HepG2 (cell line): ENCODE data around the gene PIP5KL1. TPM values are rescaled to one million over a fixed set of nuclear protein-coding genes. Genes with fewer than 3 reads are reported as not detected.

Experiments
- ASH2L ChIP-seq: fragments of 300-600, 200-600 bp; sonication (generic); IDR thresholded peaks from 2 replicates; pipeline ENCODE4 v1.7.0; 2017; ENCODE audit warnings: low read depth, mild to moderate bottlenecking, moderate library complexity, mixed read lengths, low read length; ENCODE audit not compliant: insufficient read length
- ATF7 ChIP-seq, 2 experiments: fragments of 450-650 bp in 1 of 2; sonication (generic) in 1 of 2; formaldehyde crosslinking in 1 of 2; IDR thresholded peaks; 2 replicates each; pipeline versions ENCODE4 v1.4.0 to v1.6.1; 2016 to 2020; ENCODE audit warnings: antibody characterized with exemption in 1 of 2, mild to moderate bottlenecking in 1 of 2, missing genetic modification reagents in 1 of 2
- CC2D1A ChIP-seq: sonication (generic); formaldehyde crosslinking; IDR thresholded peaks from 2 replicates; pipeline ENCODE4 v1.8.1; 2023; ENCODE audit warnings: mild to moderate bottlenecking, missing genetic modification reagents
- CREB3 ChIP-seq: sonication (generic); formaldehyde crosslinking; IDR thresholded peaks from 2 replicates; pipeline ENCODE4 v1.5.0; 2020; ENCODE audit warnings: missing genetic modification reagents
- ERF ChIP-seq: IDR thresholded peaks from 2 replicates; pipeline ENCODE4 v1.6.1; 2018; ENCODE audit warnings: missing biosample characterization, missing genetic modification reagents
- EZH2 ChIP-seq: conservative IDR thresholded peaks from 2 replicates; pipeline ENCODE4 v1.6.1; 2012; ENCODE audit warnings: mild to moderate bottlenecking, low read depth, low read length, moderate library complexity
- FOXK1 ChIP-seq: sonication (generic); formaldehyde crosslinking; IDR thresholded peaks from 2 replicates; pipeline ENCODE4 v1.4.0; 2020; ENCODE audit warnings: low read depth, missing genetic modification reagents, borderline replicate concordance
- KDM6A ChIP-seq: IDR thresholded peaks from 2 replicates; pipeline ENCODE4 v1.6.1; 2016; ENCODE audit warnings: low read depth
- MAZ ChIP-seq, 2 experiments: sonication (generic) in 1 of 2; formaldehyde crosslinking in 1 of 2; IDR thresholded peaks; 2 replicates each; pipeline versions ENCODE4 v1.5.0 to v1.6.1; 2012 to 2020; ENCODE audit warnings: low read depth in 2 of 2, mild to moderate bottlenecking in 2 of 2, borderline replicate concordance in 1 of 2, improper control_type of control experiment in 1 of 2, low read length in 1 of 2, missing genetic modification reagents in 1 of 2, moderate library complexity in 1 of 2
- MEIS1 ChIP-seq: sonication (generic); formaldehyde crosslinking; IDR thresholded peaks from 2 replicates; pipeline ENCODE4 v1.9.0; 2021; ENCODE audit warnings: mild to moderate bottlenecking, missing genetic modification reagents, moderate library complexity, borderline replicate concordance
- PHF5A ChIP-seq: IDR thresholded peaks from one replicate; pipeline ENCODE4 v1.6.1; 2018; ENCODE audit warnings: low read depth, missing genetic modification reagents; ENCODE audit not compliant: unreplicated experiment
- SNRNP70 ChIP-seq: fragments of 200-400 bp; formaldehyde crosslinking; IDR thresholded peaks from 2 replicates; pipeline ENCODE4 v1.6.1; 2017; ENCODE audit warnings: mild to moderate bottlenecking, low read depth, low read length, moderate library complexity
- SOX6 ChIP-seq, 2 experiments: fragments of 450-650 bp in 1 of 2; sonication (generic) in 1 of 2; formaldehyde crosslinking in 1 of 2; IDR thresholded peaks; 2 replicates each; pipeline versions ENCODE4 v1.4.0 to v1.6.1; 2017 to 2020; ENCODE audit warnings: antibody characterized with exemption in 1 of 2, mild to moderate bottlenecking in 1 of 2, missing genetic modification reagents in 1 of 2
- TRIM24 ChIP-seq: sonication (generic); formaldehyde crosslinking; IDR thresholded peaks from 2 replicates; pipeline ENCODE4 v1.8.0; 2022; ENCODE audit warnings: mild to moderate bottlenecking, missing genetic modification reagents
- ZC3H4 ChIP-seq: sonication (generic); formaldehyde crosslinking; IDR thresholded peaks from 2 replicates; pipeline ENCODE4 v1.4.0; 2020; ENCODE audit warnings: missing genetic modification reagents, borderline replicate concordance
- ZFP1 ChIP-seq: IDR thresholded peaks from 2 replicates; pipeline ENCODE4 v1.6.1; 2016
- ZNF335 ChIP-seq: sonication (generic); formaldehyde crosslinking; IDR thresholded peaks from 2 replicates; pipeline ENCODE4 v1.4.0; 2020; ENCODE audit warnings: missing genetic modification reagents
- ZNF737 ChIP-seq: sonication (generic); formaldehyde crosslinking; IDR thresholded peaks from 2 replicates; pipeline ENCODE4 v1.5.0; 2020; ENCODE audit warnings: missing genetic modification reagents, mild to moderate bottlenecking, borderline replicate concordance
- polyA plus RNA-seq, 8 experiments: library from polyadenylated mRNA; depleted of rRNA in 3 of 8; stranded (reverse) in 7 of 8; unstranded in 1 of 8; fragments of >200 nt; fragmentation: Illumina TruSeq in 4 of 8; extraction: Trizol in 4 of 8; gene quantifications; 2 replicates each; pipeline versions ENCODE4 v1.2.1 to v1.2.3, GENCODE V29; 2011 to 2016; ENCODE audit warnings: low read depth in 4 of 8, missing spikeins in 1 of 8, mixed read lengths in 1 of 8; ENCODE audit not compliant: insufficient read depth in 1 of 8
- total RNA-seq, 5 experiments: library from RNA; depleted of rRNA; stranded (reverse); fragments of >200 nt; fragmentation: Illumina TruSeq; extraction: Trizol; gene quantifications; 2 replicates each; pipeline ENCODE4 v1.2.3, GENCODE V29; 2016; ENCODE audit warnings: low read depth in 1 of 5
- TF ChIP-seq, protein P1 (sequence below): sonication (generic); formaldehyde crosslinking; IDR thresholded peaks from one replicate; pipeline ENCODE4 v1.5.1; 2020; ENCODE audit warnings: mild to moderate bottlenecking, missing genetic modification reagents; ENCODE audit errors: not compliant biosample characterization

Gene PIP5KL1
- total and polyA plus RNA-seq, 2 of the 13 experiments (the other 11 are each of a cell fraction or from before 2014, with no cell fraction given) = 0.20 to 0.49 TPM

GRCh38 chr9:127950513-127951289 lies 20.1 kb upstream of the PIP5KL1 start (continued):
- TF ChIP-seq SOX6 (IDR thresholded peaks at IDR 0.05) (peak; percentile 99), SOX6 (CRISPR knock-in tag; IDR thresholded peaks at IDR 0.05) (peak; percentile 100), TRIM24 (CRISPR knock-in tag) (no peak), ZC3H4 (CRISPR knock-in tag) (no peak; the same call in 1 of the 2 replicates), ATF7 (IDR thresholded peaks at IDR 0.05) (no peak), ATF7 (CRISPR knock-in tag; IDR thresholded peaks at IDR 0.05) (peak; percentile 72; the same call in 1 of the 2 replicates), SNRNP70 (no peak), PHF5A (CRISPR knock-in tag) (peak; percentile 88), CREB3 (CRISPR knock-in tag) (no peak), MAZ (IDR thresholded peaks at IDR 0.05; ENCODE audit: borderline replicate concordance, low read depth, low read length) (peak; percentile 64; the same call in 1 of the 2 replicates), MAZ (CRISPR knock-in tag; IDR thresholded peaks at IDR 0.05; ENCODE audit: low read depth) (peak; percentile 87), ZNF335 (CRISPR knock-in tag) (peak; percentile 38; the same call in 1 of the 2 replicates), ZFP1 (CRISPR knock-in tag) (peak; percentile 77), ZNF737 (CRISPR knock-in tag) (no peak), ASH2L (peak; percentile 68), ERF (CRISPR knock-in tag) (peak; percentile 85), CC2D1A (CRISPR knock-in tag) (no peak), EZH2 (no peak), MEIS1 (CRISPR knock-in tag) (peak; percentile 60), FOXK1 (CRISPR knock-in tag) (peak; percentile 93), KDM6A (CRISPR knock-in tag) (peak; percentile 86)
- TF ChIP-seq, protein P1, sequence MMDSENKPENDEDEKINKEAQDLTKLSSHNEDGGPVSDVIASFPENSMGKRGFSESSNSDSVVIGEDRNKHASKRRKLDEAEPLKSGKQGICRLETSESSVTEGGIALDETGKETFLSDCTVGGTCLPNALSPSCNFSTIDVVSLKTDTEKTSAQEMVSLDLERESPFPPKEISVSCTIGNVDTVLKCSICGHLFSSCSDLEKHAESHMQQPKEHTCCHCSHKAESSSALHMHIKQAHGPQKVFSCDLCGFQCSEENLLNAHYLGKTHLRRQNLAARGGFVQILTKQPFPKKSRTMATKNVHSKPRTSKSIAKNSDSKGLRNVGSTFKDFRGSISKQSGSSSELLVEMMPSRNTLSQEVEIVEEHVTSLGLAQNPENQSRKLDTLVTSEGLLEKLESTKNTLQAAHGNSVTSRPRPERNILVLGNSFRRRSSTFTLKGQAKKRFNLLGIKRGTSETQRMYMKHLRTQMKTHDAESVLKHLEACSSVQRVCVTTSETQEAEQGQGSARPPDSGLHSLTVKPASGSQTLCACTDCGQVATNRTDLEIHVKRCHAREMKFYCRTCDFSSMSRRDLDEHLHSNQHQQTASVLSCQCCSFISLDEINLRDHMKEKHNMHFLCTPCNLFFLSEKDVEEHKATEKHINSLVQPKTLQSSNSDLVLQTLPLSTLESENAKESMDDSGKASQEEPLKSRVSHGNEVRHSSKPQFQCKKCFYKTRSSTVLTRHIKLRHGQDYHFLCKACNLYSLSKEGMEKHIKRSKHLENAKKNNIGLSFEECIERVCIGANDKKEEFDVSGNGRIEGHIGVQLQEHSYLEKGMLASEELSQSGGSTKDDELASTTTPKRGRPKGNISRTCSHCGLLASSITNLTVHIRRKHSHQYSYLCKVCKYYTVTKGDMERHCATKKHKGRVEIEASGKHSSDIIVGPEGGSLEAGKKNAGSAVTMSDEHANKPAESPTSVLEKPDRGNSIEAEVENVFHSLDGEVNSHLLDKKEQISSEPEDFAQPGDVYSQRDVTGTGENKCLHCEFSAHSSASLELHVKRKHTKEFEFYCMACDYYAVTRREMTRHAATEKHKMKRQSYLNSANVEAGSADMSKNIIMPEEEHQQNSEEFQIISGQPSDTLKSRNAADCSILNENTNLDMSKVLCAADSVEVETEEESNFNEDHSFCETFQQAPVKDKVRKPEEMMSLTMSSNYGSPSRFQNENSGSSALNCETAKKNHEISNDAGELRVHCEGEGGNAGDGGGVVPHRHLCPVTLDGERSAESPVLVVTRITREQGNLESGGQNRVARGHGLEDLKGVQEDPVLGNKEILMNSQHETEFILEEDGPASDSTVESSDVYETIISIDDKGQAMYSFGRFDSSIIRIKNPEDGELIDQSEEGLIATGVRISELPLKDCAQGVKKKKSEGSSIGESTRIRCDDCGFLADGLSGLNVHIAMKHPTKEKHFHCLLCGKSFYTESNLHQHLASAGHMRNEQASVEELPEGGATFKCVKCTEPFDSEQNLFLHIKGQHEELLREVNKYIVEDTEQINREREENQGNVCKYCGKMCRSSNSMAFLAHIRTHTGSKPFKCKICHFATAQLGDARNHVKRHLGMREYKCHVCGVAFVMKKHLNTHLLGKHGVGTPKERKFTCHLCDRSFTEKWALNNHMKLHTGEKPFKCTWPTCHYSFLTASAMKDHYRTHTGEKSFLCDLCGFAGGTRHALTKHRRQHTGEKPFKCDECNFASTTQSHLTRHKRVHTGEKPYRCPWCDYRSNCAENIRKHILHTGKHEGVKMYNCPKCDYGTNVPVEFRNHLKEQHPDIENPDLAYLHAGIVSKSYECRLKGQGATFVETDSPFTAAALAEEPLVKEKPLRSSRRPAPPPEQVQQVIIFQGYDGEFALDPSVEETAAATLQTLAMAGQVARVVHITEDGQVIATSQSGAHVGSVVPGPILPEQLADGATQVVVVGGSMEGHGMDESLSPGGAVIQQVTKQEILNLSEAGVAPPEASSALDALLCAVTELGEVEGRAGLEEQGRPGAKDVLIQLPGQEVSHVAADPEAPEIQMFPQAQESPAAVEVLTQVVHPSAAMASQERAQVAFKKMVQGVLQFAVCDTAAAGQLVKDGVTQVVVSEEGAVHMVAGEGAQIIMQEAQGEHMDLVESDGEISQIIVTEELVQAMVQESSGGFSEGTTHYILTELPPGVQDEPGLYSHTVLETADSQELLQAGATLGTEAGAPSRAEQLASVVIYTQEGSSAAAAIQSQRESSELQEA (CRISPR knock-in tag) = peak; percentile 21
